GM18499 (cell line): ENCODE data around the gene ADGRA1.
"Not testable (repeated sequence)": the region's sequence is repeated elsewhere in the genome, so short reads cannot be mapped to it uniquely, and the experiment has no call there.

Experiments
- ATAC-seq: cut with Tn5 transposase; IDR thresholded peaks from one replicate; pipeline ENCODE4 v1.9.1; 2021; ENCODE audit warnings: moderate number of reproducible peaks; ENCODE audit not compliant: insufficient read depth, unreplicated experiment

The ADGRA1 gene

DNA sequence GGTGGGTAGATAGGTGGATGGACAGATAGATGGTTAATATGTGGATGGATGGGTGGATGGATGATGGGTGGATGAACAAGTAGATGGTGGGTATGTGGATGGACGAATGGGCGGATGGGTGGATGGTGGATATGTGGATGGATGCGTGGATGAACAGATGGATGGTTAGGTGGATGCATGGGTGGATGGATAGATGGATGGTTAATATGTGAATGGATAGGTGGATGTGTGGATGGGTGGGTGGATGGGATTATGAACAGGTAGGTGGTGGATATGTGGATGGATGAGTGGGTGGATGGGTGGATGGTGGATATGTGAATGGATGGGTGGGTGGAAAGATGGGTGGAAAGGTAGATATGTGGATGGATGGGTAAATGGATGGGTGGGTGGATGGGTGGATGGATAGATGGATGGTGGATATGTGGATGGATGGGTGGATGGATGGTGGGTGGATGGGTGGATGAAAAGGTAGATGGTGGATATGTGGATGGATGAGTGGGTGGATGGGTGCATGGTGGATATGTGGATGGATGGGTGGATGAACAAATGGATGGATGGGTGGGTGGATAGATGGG, 87.1 kb downstream of the ADGRA1 start:
- ATAC-seq, result no peak

DNA sequence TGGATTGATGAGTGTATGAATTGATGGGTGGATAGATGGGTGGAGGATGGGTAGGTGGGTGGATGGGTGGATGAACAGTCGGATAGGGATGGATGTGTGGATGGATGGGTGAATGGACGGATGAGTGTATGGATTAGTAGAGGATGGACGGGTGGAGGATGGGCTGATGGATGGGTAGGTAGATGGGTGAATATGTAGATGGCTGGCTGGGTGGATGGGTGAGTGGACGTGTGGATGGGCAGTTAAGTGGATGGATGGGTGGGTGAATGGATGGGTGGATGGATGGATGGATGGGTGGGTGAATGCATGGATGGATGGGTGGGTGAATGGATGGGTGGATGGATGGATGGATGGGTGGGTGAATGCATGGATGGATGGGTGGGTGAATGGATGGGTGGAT, 87.9 kb downstream of the ADGRA1 start:
- ATAC-seq, result not testable (repeated sequence)

GRCh38 chr10:133176546-133176945, 88.8 kb downstream of the ADGRA1 start:
- ATAC-seq, result no peak

DNA sequence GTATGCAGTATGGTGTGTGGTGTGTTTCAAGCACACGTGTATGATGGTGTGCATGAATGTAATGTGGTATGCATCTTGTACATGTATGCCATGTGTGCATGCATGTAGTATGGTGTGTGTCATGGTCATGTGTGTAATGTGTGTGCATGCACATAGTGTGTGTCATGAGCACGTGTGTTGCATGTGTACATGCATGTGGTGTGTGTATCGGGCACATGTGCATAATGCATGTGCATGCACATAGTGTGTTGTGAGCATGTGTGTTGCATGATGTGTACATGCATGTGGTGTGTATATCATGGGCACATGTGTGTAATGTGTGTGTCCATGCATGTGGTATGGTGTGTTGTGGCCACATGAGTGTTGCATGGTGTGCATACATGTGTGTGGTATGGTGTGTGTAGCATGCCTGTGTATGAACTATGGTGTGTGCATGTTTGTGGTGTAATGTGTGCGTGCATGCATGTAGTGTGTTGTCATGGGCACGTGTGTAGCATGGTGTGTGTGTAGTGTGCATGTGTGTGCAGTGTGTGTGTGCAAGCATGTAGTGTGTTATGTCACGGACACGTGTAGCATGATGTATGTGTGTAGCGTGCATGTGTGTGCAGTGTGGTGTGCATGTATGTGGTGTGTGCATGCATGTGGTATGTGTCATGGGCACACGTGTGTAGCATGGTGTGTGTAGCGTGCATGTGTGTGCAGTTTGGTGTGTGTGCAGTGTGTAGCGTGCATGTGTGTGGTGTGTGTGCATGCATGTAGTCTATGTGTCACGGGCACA, 89.8 kb downstream of the ADGRA1 start:
- ATAC-seq, result no peak

DNA sequence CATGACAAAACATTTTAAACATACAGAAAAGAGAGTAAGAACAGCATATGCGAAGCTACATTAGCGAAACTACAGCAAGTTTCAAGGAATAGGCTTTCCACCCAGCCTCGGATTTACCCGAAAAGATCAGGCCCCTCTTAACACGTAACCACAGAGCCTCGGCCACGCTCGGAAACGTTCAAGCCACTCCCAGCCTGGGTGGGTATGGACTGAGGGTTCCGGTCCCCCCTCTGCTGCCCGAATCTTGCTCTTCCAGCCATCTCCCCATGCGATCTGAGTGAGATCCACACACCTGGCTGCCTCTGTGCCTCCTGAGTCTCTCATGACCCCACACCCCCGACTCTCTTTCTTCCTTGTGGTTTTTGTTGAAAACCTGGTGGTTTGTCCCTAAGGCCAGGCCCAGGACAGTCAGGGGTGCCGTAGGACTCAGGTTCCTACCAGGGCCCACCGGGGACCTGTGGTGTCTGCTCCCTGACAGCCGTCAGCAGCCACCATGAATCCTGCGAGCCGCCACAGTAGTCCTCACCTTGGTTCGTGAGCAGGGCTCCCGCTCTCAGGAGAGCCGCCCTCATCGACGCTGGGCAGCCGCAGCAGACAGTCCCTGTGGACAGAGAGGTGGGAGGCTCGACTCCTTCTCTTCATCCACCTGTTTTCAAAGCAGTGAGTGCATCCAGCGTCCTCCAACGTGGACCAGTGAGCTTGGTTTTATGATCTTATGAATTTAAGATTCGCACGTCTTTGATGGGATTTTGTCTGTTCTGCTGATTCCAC, 90.8 kb downstream of the ADGRA1 start:
- no peak for ATAC-seq

GRCh38 chr10:133179128-133179520, 91.4 kb downstream of the ADGRA1 start:
- no peak for ATAC-seq

- ATAC-seq, result no peak
Observed at GRCh38 chr10:133179651-133180050, 91.9 kb downstream of the ADGRA1 start.

DNA sequence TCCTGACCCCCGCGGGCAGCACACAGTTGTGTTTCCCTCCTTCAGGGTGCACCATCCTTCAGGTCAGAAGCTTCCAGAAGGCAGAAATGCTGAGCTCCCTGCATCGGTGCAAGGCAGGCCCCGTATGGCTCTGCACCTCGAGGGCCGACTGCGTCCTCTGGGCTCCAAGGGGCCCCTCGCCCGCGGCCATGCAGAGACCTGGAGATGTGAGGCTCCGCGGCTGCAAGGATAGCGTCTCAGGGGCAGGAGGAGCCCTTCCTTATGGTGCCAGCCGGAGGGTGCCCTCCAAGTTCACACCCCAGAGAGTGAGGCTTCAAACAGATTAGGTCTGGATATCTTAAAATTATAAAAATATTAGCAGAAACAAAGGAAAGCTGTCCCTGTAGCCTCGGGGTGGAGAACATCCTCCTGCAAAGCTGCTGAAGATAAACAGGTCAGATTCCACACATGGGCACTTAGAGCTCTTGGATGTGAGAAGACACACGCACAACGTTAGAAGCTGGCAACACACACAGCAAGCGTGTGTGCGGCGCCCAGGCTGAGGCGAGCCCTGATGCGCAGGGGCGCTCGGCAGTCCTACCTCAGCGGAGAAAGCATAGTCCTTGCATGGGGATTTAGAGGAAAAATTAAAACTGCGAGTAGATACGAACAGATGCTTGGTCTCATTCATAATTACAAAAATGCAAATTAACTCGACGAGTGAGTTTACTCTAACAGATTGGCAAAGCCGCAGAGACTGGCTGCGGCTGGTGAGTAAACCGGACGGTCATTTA, 92.7 kb downstream of the ADGRA1 start:
- ATAC-seq, result no peak

GRCh38 chr10:133180965-133181639, 93.4 kb downstream of the ADGRA1 start:
- no peak for ATAC-seq
